DOHH2 (cell line): ENCODE results near the gene PIBF1.

Experiments used
- H3F3A ChIP-seq: fragments of 200-600 bp; sonication (generic), shearing (Covaris generic); 2 replicates; pipeline ENCODE4 v1.6.0; 2016; ENCODE audit warnings: antibody characterized with exemption, mild to moderate bottlenecking; ENCODE audit not compliant: control insufficient read depth, insufficient read depth
- H3K27ac ChIP-seq: fragments of 200-600 bp; sonication (generic); 2 replicates; pipeline ENCODE4 v1.5.1; 2014; ENCODE audit warnings: low read depth, mild to moderate bottlenecking, low read length, moderate library complexity
- H3K27me3 ChIP-seq: fragments of 200-600 bp; sonication (generic); 2 replicates; pipeline ENCODE4 v1.6.1; 2014; ENCODE audit warnings: mild to moderate bottlenecking, low read length, mixed read lengths; ENCODE audit not compliant: control insufficient read depth
- H3K36me3 ChIP-seq: fragments of 200-600 bp; sonication (generic); 2 replicates; pipeline ENCODE4 v1.6.1; 2014; ENCODE audit warnings: mild to moderate bottlenecking, low read length, moderate library complexity, mixed read lengths; ENCODE audit not compliant: control insufficient read depth
- H3K4me1 ChIP-seq: fragments of 200-600 bp; sonication (generic); 2 replicates; pipeline ENCODE4 v1.6.1; 2014; ENCODE audit warnings: mild to moderate bottlenecking, low read length, mixed read lengths; ENCODE audit not compliant: control insufficient read depth
- H3K4me2 ChIP-seq: fragments of 200-600 bp; sonication (generic); 2 replicates; pipeline ENCODE4 v1.6.0; 2014; ENCODE audit warnings: mild to moderate bottlenecking, low read length, moderate library complexity
- H3K4me3 ChIP-seq: fragments of 200-600 bp; sonication (generic); 2 replicates; pipeline ENCODE4 v1.5.1; 2014; ENCODE audit warnings: mild to moderate bottlenecking, low read length, mixed read lengths
- H3K79me2 ChIP-seq: fragments of 200-600 bp; sonication (generic); 2 replicates; pipeline ENCODE4 v1.6.1; 2014; ENCODE audit warnings: mild to moderate bottlenecking, low read length, mixed read lengths; ENCODE audit not compliant: control insufficient read depth
- H3K9me2 ChIP-seq: fragments of 200-600 bp; sonication (generic); replicated peaks from 2 replicates; pipeline ENCODE4 v1.6.1; 2014; ENCODE audit warnings: mild to moderate bottlenecking, low read length, mixed read lengths; ENCODE audit not compliant: control insufficient read depth
- H3K9me3 ChIP-seq: fragments of 200-600 bp; sonication (generic); 2 replicates; pipeline ENCODE4 v1.6.1; 2014; ENCODE audit warnings: antibody characterized with exemption, low read length, mixed read lengths; ENCODE audit not compliant: control insufficient read depth, insufficient read depth
- H4K20me1 ChIP-seq: fragments of 200-600 bp; sonication (generic); 2 replicates; pipeline ENCODE4 v1.6.0; 2014; ENCODE audit warnings: low read depth, mild to moderate bottlenecking, antibody characterized with exemption, low read length, moderate library complexity; ENCODE audit not compliant: control insufficient read depth, insufficient read depth
- EZH2phosphoT487 ChIP-seq: fragments of 200-600 bp; sonication (generic); IDR thresholded peaks from 2 replicates; pipeline ENCODE4 v1.6.1; 2017; ENCODE audit warnings: borderline replicate concordance, mild to moderate bottlenecking, antibody characterized with exemption, low read length, moderate library complexity, mixed read lengths
- TF ChIP-seq, protein P1 (sequence below): fragments of 200-600 bp; sonication (generic); IDR thresholded peaks from one replicate; pipeline ENCODE4 v1.5.1; 2014; ENCODE audit warnings: antibody characterized with exemption, mild to moderate bottlenecking, low read depth, low read length; ENCODE audit not compliant: poor library complexity, severe bottlenecking

PIBF1 gene

DNA sequence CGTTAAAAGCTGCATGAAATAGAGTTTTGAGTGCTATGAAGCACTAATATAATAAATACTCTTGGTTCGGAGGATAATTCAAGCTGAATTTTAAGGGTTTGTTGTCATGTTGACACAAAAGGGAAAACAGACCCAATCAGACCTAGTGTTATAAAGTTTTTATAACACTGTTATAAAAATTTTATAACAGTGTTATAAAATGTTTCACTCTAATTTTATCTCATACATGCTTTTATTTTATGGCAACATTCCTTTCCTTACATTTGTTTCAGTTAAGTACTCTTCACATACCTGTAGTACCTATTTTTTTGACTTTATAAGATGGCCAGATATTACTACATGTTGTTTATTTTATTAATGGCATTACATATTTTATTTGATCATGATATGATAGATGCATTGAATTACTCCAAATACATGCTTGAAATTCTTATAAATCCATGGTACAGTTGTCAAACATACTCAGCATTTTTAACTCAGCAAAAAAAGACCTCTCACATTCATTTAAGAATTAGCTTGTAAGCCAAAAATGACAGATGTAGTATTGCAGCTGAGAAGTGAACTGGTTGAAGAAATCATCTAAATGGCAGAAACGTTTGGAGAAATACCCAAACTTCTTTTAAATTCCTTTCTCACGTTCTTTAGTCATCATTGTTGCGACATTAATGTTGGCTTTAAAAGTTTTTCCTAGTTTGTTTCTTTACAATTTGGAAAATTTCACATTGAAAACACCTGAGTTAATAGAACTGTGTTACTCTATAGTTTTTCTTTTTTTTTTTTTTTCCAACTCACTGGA lies 104.5 kb downstream of the PIBF1 start:
- no peaks in the 10 kb centered on the region for H3F3A ChIP-seq
- H3K4me3 ChIP-seq = no peak overlapping the region
- H3K36me3 ChIP-seq = peaks cover under 1% of the 10 kb centered on the region; the same call in 1 of the 2 replicates
- no peak overlapping the region for H3K27ac ChIP-seq
- H3K9me2 ChIP-seq = no peaks in the 10 kb centered on the region
- no peaks in the 10 kb centered on the region for H3K9me3 ChIP-seq
- H3K4me1 ChIP-seq = no peaks in the 10 kb centered on the region
- no peak overlapping the region for H3K4me2 ChIP-seq
- no peaks in the 10 kb centered on the region for H4K20me1 ChIP-seq
- no peaks in the 10 kb centered on the region for H3K79me2 ChIP-seq
- no peak for TF ChIP-seq EZH2phosphoT487
- no peaks in the 10 kb centered on the region for H3K27me3 ChIP-seq

DNA sequence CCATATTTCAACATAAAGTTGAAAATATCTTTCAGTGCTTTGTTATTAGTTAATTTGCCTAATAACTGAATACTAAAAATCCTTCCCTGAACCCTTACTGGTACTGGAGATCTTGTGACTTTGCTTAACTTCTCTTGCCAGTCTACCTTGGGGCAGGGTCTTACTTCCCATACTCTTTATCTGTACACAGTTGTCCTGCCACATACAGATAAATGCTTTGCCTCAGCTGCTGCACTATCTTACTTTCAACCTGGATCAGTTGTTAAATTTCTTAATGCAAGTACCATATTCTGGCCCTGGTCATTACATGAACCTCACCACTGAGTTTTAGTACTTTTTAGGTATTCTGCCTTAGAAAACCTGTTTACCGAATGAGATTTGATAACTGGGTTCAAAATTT lies 107.6 kb downstream of the PIBF1 start:
- Histone ChIP-seq H3K9me3 (no peaks in the 10 kb centered on the region), H3K9me2 (no peaks in the 10 kb centered on the region)

DNA sequence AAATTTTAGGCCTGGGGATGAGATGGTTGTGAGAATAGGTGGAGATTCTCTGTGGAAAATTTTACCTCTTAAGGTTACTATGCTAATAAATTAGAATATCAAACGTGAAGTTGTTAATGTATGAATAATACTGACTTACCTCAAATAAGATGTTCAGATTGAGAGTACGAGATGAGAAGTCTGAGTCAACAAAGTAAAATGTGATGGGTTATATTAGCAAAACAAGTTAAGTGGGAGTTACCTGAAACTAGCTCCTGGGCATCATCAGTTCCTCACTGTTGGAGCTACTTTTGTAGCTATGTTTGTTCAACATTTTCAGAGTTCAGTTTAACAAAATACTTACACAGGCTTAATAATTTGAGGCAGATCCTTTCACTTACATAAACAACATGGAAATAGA lies 108.6 kb downstream of the PIBF1 start:
- no peaks in the 10 kb centered on the region for H3K4me1 ChIP-seq
- H3K4me3 ChIP-seq = no peak overlapping the region
- H3K27me3 ChIP-seq = no peaks in the 10 kb centered on the region
- H3K79me2 ChIP-seq = no peaks in the 10 kb centered on the region
- no peaks in the 10 kb centered on the region for H4K20me1 ChIP-seq
- TF ChIP-seq, protein P1, sequence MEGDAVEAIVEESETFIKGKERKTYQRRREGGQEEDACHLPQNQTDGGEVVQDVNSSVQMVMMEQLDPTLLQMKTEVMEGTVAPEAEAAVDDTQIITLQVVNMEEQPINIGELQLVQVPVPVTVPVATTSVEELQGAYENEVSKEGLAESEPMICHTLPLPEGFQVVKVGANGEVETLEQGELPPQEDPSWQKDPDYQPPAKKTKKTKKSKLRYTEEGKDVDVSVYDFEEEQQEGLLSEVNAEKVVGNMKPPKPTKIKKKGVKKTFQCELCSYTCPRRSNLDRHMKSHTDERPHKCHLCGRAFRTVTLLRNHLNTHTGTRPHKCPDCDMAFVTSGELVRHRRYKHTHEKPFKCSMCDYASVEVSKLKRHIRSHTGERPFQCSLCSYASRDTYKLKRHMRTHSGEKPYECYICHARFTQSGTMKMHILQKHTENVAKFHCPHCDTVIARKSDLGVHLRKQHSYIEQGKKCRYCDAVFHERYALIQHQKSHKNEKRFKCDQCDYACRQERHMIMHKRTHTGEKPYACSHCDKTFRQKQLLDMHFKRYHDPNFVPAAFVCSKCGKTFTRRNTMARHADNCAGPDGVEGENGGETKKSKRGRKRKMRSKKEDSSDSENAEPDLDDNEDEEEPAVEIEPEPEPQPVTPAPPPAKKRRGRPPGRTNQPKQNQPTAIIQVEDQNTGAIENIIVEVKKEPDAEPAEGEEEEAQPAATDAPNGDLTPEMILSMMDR = no peak
- TF ChIP-seq EZH2phosphoT487 = no peak
- peaks cover 4% of the 10 kb centered on the region for H3K36me3 ChIP-seq
- H3K27ac ChIP-seq = no peak overlapping the region
- H3K4me2 ChIP-seq = no peak overlapping the region
- no peaks in the 10 kb centered on the region for H3K9me3 ChIP-seq
- H3F3A ChIP-seq = no peaks in the 10 kb centered on the region
- H3K9me2 ChIP-seq = no peaks in the 10 kb centered on the region

More for the DNA sequence above, 107.6 kb downstream of the PIBF1 start:
- H3K4me3 ChIP-seq = no peak overlapping the region
- TF ChIP-seq EZH2phosphoT487 = no peak
- TF ChIP-seq, protein P1 = no peak
- H3K4me2 ChIP-seq = no peak overlapping the region
- peaks cover 3% of the 10 kb centered on the region for H3K36me3 ChIP-seq
- no peaks in the 10 kb centered on the region for H3K27me3 ChIP-seq
- no peak overlapping the region for H3K27ac ChIP-seq
- no peaks in the 10 kb centered on the region for H4K20me1 ChIP-seq
- no peaks in the 10 kb centered on the region for H3K79me2 ChIP-seq
- no peaks in the 10 kb centered on the region for H3K4me1 ChIP-seq
- H3F3A ChIP-seq = no peaks in the 10 kb centered on the region

DNA sequence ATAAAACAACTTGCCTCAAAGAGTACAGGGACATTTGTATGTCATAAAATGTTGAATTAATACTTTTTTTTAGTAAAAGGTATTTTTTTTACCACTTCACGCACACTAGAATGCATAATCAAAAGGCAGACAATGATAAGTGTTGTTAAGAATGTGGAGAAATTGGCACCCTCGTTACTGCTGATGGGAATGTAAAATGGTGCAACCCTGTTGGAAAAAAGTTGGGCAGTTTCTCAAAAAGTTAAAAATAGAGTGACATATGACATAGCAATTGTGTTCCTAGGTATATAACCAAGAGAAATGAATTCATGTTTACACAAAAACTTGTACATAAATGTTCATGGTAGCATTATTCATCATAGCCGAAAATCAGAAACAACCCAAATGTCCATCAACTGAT lies 109.5 kb downstream of the PIBF1 start:
- Histone ChIP-seq H3F3A (no peaks in the 10 kb centered on the region), H3K4me1 (no peaks in the 10 kb centered on the region), H3K36me3 (peaks cover 12% of the 10 kb centered on the region), H4K20me1 (no peaks in the 10 kb centered on the region), H3K4me3 (no peak overlapping the region), H3K79me2 (no peaks in the 10 kb centered on the region), H3K4me2 (no peak overlapping the region), H3K9me2 (no peaks in the 10 kb centered on the region), H3K9me3 (no peaks in the 10 kb centered on the region), H3K27ac (no peak overlapping the region), H3K27me3 (no peaks in the 10 kb centered on the region)
- TF ChIP-seq, protein P1 = no peak
- no peak for TF ChIP-seq EZH2phosphoT487
